Activated T-helper 17 cell treated with anti-CD3 and anti-CD28 coated beads, Interleukin-2, amount 50 U/mL, for 72 hours (primary cell): Measurements from ENCODE around the gene IGF2R. TPM values are rescaled to one million over a fixed set of nuclear protein-coding genes. Genes with fewer than 3 reads are reported as not detected.
"Not testable (repeated sequence)": the region's sequence is repeated elsewhere in the genome, so short reads cannot be mapped to it uniquely, and the experiment has no call there.

Source experiments
- ATAC-seq: fragments of 150-1000 bp; cut with Tn5 transposase; replicated peaks from 2 replicates; pipeline ENCODE4 v1.10.0; 2021; ENCODE audit warnings: mild to moderate bottlenecking, moderate library complexity
- H3K27ac Mint-ChIP-seq: one replicate; pipeline ENCODE4 v1.8.0; 2022; ENCODE audit warnings: mixed read lengths
- H3K27me3 Mint-ChIP-seq: one replicate; pipeline ENCODE4 v1.8.0; 2022; ENCODE audit warnings: mixed read lengths
- H3K36me3 Mint-ChIP-seq: one replicate; pipeline ENCODE4 v1.8.0; 2022; ENCODE audit warnings: low read depth, mild to moderate bottlenecking, mixed read lengths
- H3K4me1 Mint-ChIP-seq: one replicate; pipeline ENCODE4 v1.8.0; 2022; ENCODE audit warnings: mixed read lengths
- H3K4me3 Mint-ChIP-seq: one replicate; pipeline ENCODE4 v1.8.0; 2022; ENCODE audit warnings: mild to moderate bottlenecking, mixed read lengths
- H3K9me3 Mint-ChIP-seq: one replicate; pipeline ENCODE4 v1.8.0; 2022; ENCODE audit warnings: mixed read lengths
- total RNA-seq, 2 donors: library from RNA; stranded (reverse); gene quantifications; one replicate each; pipeline ENCODE4 v1.2.3, GENCODE V29; 2022

IGF2R gene
- total RNA-seq, 2 donors from 2014 or later: 68.2 to 82.2 TPM

DNA sequence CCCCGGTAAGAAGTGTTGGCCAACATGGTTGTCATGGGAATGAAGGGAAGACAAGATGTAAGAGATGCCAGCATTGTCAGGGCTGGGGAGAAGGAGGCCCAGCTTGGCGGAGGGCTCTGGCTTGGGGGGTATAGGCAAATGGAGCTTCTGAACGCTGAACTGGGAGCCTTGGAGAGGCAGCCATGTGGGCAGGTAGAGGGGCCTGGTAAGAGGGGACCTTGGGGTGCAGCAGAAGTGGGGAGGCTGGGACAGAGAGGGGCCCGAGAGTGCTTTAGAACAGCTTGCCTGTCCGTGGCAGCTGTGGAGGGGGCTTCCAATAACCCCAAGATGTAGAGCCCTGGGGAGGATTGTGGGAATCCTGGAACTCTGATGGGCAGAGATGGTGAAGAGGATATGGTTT is 155.7 kb downstream of the IGF2R start:
- Mint-ChIP-seq H3K27me3 (no peaks in the 10 kb centered on the region), H3K4me3 (no peak overlapping the region), H3K27ac (no peak overlapping the region), H3K9me3 (no peaks in the 10 kb centered on the region), H3K4me1 (peaks cover 4% of the 10 kb centered on the region), H3K36me3 (no peaks in the 10 kb centered on the region)
- ATAC-seq: no peak

DNA sequence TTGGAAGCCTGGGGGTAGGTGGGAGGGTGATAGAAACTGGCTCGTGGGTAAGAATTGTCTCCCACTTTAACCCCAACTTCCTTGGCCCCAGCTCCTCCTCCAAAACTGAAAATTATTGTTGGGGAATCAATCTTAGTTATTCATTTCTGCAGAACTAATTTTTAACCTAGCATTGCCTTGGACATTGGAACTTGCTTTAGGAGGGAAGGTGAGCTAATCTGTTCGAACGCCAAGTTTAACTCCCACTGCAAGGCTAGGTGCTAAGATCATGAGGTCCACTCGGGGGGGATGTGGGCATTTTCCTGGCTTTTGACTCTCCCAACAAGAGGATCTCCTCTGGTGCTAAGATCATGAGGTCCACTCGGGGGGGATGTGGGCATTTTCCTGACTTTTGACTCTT is 156.2 kb downstream of the IGF2R start:
- H3K4me1 Mint-ChIP-seq, H3K27ac Mint-ChIP-seq, H3K27me3 Mint-ChIP-seq, ATAC-seq, H3K4me3 Mint-ChIP-seq, H3K36me3 Mint-ChIP-seq, H3K9me3 Mint-ChIP-seq: not testable (repeated sequence)

DNA sequence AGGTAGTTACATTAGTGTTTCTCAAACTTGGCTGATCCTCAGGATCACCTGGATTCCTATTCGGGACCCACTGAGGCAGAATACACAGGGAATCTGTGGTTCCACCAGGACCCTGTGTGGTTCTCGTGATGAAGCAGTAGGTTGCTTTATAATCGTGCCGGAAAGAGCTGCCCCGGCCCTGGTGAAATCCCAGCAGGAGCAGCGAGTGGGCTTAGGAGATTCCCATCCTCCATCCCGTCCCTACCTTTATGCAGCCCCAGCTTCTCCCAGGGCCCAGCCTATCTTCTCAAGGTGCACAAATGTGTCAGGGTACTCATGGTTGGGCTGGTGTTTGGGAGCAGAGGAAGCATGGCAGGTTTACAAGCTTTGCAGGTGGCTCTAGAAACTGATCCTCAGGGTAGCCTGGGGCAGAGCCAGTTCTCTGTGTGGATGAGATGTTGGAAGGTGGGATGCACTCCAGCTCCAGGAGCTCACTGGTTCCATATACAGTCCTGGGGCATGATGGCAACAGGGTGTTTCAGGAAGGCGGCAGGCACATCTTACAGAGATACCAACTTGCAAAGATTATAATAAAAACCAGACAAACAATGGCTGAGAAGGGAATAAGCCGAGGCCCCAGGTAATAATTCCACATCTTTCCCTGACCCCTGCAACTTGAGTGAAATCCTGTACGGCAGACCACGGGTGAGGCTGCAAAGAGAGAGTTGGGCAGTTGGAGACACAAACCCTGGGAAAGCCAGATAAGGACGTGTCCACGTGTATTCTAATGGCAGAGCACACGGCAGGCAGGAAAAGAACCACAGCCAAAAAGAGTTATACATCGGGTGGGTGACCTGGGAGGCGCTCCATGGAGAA is 158.6 kb downstream of the IGF2R start:
- Mint-ChIP-seq H3K27me3 (no peaks in the 10 kb centered on the region), H3K27ac (no peak overlapping the region), H3K4me1 (peaks cover 14% of the 10 kb centered on the region), H3K36me3 (no peaks in the 10 kb centered on the region), H3K9me3 (no peaks in the 10 kb centered on the region), H3K4me3 (no peak overlapping the region)
- no peak for ATAC-seq

DNA sequence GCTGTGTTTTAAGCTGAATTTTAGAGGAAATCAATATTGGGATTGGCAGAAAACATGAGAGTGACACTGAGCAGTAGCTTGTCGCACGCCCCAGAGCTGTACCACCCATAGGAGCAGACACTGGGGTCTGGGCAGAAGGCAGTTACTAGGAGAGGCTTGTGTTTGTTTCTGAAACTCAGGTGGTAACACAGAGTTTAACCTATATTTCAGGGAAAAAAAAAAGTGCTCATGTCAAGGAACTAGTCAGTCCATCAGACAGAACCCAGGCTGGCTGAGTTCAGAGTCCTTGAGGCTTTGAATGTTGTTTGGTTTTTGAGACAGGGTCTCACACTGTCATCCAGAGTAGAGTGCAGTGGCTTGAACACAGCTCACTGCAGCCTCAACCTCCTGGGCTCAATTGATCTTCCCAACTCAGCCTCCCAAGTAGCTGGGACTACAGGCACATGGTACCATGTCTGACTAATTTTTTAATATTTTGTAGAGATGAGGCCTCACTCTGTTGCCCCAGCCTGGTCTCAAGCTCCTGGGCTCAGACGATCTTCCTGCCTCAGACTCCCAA is 159.3 kb downstream of the IGF2R start:
- Mint-ChIP-seq H3K4me1 (peaks cover 19% of the 10 kb centered on the region), H3K4me3 (no peak overlapping the region), H3K27me3 (no peaks in the 10 kb centered on the region), H3K36me3 (no peaks in the 10 kb centered on the region), H3K9me3 (no peaks in the 10 kb centered on the region), H3K27ac (no peak overlapping the region)
- ATAC-seq: no peak

DNA sequence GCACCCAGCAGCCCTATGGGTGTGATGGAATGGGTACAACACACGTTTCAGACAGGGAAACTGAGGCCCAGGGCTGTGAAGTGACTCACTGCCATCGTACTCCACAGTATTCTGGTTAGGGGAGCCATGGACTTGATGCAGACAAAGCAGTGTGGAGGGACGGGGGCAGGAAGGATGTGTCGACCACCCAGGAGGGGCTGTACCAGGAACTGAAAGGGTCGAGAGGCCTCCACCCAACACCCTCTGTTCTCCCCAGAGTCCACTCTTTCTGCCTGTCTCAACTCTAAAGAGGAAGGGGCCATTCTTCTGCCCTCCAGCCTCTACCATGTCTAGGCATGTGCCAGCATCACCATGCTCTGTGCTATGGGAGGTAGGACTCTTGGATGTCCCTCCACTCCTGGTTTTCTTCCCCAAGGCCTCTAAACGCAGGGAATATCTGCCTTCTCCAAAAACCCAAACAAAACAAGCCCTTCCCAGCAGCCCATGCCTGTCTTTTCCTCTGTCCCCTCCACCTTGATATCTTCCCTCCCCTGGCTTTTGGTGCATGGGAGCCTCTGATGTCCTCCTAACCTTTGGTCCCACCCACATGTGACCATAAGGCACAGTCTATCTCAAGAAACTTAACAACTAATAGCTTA is 160.1 kb downstream of the IGF2R start:
- Mint-ChIP-seq H3K9me3 (no peaks in the 10 kb centered on the region), H3K27ac (peak overlapping the region; percentile 64), H3K36me3 (no peaks in the 10 kb centered on the region), H3K4me1 (peaks cover 22% of the 10 kb centered on the region), H3K4me3 (no peak overlapping the region), H3K27me3 (no peaks in the 10 kb centered on the region)
- ATAC-seq: no peak

DNA sequence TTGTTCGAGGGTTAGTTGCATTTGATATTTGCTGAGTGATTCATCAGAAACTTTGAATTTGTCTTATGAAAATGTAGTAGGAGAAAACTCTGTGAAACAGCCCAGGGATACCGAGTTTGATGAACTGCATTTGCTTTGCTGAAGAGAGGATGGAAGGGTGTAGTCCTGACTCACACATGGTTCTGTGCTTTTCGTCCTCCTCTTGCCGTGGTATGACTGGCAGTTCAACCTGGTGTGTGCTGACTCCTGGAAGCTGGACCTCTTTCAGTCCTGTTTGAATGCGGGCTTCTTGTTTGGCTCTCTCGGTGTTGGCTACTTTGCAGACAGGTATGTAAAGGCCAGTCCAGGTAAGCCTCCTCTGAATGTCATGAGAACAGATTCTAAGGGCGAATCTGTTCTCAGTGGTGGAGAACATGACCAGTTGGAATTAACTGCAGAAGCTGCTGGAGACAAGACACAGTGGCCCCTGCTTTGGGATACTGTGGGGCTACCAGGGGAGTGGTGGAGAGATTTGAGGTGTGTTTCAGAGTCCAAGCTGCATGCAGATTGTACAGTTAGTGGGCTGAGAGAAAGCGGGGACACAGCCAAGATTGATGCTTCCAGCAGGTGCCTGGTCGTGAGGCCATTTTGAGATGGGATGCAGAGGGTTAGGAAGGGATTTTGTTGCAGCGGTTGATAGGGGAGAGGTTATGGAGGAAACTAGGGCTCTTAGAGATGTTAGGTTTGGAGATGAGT is 161.2 kb downstream of the IGF2R start:
- H3K27ac Mint-ChIP-seq: peak overlapping the region; percentile 64
- peak; percentile 56 for ATAC-seq

DNA sequence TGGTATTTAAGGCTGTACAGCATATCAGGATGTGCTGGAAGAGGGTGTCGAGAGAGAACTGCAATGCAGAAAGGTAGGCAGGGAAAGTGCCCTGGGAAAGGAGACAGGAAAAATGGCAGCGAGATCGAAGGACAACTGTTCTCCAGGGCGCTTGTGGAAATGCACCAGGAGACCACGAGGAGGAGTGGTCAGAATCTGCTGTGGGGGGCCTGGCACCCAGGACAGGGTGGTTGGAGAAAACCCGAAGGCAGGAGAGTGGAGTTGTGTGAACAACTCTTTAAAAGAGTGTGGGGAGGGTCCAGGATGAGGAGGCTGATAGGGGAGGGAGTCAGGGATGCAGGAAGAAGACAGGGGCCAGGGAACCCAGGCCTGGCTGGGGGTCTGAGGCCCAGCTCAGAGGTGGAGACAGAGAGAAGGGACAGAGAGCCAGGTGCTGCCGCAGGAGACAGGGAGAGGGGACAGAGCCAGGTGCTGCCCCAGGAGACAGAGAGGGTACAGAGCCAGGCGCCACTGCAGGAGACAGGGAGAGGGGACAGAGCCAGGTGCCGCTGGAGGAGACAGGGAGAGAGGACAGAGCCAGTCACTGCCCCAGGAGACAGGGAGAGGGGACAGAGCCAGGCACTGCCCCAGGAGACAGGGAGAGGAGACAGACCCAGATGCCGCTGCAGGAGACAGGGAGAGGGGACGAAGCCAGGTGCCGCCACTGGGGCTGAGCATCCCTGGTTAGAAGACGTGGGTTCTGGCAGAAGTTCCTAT is 162.0 kb downstream of the IGF2R start:
- Mint-ChIP-seq H3K4me3 (no peak overlapping the region), H3K27me3 (no peaks in the 10 kb centered on the region), H3K36me3 (no peaks in the 10 kb centered on the region), H3K4me1 (peaks cover 22% of the 10 kb centered on the region), H3K9me3 (no peaks in the 10 kb centered on the region), H3K27ac (peak overlapping the region; percentile 64)
- ATAC-seq: no peak

More for the DNA sequence above, 161.2 kb downstream of the IGF2R start:
- H3K9me3 Mint-ChIP-seq: no peaks in the 10 kb centered on the region
- H3K4me3 Mint-ChIP-seq: no peak overlapping the region
- peaks cover 22% of the 10 kb centered on the region for H3K4me1 Mint-ChIP-seq
- H3K27me3 Mint-ChIP-seq: no peaks in the 10 kb centered on the region
- H3K36me3 Mint-ChIP-seq: no peaks in the 10 kb centered on the region

DNA sequence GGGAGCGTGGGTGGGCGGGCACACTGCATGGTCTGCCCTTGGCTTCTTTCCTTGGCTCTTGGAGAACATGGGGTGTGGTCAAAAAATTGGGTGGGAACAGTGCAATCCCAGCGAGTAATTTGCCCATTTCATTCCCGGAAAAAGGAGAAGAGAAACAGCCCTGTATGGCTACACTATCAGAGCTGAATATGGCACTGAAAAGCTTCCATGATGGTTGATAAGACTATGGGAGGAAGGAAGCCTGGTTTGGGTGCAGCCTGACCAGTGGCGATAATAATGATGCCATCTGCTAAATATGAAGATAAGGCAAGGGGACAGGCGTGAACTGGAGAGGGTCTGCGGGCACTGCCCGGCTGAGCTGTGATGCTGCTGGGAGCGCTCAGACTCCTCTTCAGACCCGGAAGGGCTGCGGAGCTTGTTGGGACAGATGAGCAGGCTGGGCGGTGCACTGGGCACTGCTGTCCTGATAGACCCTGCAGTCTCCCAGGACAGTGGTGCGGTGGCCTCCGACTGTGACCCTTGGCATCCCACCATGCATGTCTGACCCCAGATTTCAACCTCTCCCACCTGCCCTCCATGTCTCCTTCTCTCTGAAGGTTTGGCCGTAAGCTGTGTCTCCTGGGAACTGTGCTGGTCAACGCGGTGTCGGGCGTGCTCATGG is 162.9 kb downstream of the IGF2R start:
- Mint-ChIP-seq H3K36me3 (no peaks in the 10 kb centered on the region), H3K4me3 (no peak overlapping the region), H3K4me1 (peaks cover 22% of the 10 kb centered on the region), H3K27ac (no peak overlapping the region), H3K9me3 (no peaks in the 10 kb centered on the region), H3K27me3 (no peaks in the 10 kb centered on the region)
- no peak for ATAC-seq

DNA sequence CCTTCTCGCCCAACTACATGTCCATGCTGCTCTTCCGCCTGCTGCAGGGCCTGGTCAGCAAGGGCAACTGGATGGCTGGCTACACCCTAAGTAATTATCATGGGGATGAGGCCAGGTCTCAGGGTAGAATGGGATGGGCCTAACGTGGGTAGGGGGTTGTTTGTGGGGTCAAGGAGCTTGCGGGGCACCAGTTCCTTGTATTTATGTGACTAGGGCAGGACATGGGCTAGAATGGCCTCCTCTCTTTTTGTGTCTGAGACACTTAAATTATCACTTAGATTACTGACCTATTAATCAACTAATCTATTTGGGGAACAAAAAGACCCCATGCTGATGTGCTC is 163.4 kb downstream of the IGF2R start:
- H3K27ac Mint-ChIP-seq: peak overlapping the region; percentile 28
- no peak overlapping the region for H3K4me3 Mint-ChIP-seq
- ATAC-seq: no peak
- peaks cover 22% of the 10 kb centered on the region for H3K4me1 Mint-ChIP-seq
- H3K36me3 Mint-ChIP-seq: no peaks in the 10 kb centered on the region
- no peaks in the 10 kb centered on the region for H3K9me3 Mint-ChIP-seq
- H3K27me3 Mint-ChIP-seq: no peaks in the 10 kb centered on the region

DNA sequence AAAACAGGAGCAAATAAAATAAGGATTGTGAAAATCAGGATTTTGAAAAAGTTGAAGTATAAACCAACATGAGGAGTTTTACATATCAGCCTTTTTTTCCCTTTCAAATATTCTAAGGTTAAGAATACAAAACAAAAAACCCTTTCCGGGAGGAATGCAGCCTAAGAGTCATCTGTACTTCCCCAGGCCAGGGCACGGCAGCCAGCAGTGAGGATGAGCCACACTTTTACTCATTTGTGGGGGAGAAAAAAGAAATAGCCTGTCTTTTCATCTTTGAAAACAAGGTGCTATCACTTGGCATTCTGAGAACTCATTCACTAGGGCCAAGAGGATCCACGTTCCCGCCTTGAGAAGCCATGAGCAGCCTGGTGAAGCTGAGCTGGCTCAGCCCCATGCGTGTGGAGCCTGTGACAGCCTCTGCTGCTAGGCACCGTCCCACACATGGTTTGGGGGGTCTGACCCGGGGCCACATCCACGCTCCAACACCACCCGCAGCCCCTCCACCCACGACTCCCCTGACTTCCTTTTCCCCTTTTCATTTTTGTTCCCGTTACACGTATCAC is 164.0 kb downstream of the IGF2R start:
- Mint-ChIP-seq H3K27ac (peak overlapping the region; percentile 28), H3K27me3 (no peaks in the 10 kb centered on the region), H3K4me1 (peaks cover 22% of the 10 kb centered on the region), H3K9me3 (no peaks in the 10 kb centered on the region), H3K36me3 (no peaks in the 10 kb centered on the region), H3K4me3 (no peak overlapping the region)
- peak; percentile 72 for ATAC-seq

DNA sequence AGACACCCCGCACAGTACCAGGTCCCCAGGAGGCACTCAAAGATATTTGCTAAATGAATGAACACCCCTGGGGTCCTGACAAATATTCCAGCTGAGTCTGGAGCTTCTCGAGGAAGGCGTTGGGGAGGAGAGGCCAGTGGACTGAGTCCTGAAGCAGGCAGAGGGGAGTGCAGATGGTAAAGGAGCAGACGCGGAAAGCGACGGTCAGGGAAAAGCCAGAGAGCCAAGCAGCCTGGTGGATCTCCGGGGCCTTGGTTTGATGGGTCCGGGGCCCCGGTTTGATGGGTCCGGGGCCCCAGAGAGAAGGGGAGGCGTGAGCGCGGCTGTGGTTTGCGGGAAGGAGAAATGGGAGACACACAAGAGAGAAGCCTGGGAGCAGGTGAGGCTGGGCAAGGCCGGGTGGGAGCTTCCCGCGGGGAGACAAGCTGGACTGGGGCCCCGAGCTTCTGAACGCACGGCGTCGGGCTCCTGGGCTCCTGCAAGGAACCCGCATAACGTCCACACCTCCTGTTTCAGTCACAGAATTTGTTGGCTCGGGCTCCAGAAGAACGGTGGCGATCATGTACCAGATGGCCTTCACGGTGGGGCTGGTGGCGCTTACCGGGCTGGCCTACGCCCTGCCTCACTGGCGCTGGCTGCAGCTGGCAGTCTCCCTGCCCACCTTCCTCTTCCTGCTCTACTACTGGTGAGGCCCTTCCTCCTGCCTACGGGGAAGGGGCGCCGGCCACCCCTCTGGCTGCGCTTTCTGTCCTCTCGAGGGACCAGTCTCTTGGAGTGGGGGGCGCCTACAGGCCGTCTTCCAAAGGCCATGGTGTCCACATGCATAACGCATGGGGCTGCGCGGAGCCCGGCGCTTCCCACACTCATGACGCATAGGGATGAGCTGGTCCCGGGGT is 164.8 kb downstream of the IGF2R start:
- no peaks in the 10 kb centered on the region for H3K9me3 Mint-ChIP-seq
- H3K27ac Mint-ChIP-seq: peak overlapping the region; percentile 28
- no peaks in the 10 kb centered on the region for H3K27me3 Mint-ChIP-seq

DNA sequence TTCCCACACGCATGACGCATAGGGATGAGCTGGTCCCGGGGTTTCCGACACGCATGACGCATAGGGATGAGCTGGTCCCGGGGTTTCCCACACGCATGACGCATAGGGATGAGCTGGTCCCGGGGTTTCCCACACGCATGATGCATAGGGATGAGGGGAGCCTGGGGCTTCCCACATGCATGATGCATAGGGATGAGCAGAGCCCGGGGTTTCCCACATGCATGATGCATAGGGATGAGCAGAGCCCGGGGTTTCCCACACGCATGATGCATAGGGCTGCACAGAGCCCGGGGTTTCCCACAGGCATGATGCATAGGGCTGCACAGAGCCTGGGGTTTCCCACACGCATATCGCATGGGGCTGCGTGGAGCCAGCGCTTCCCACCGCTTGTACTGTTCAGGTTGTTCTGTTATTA is 165.5 kb downstream of the IGF2R start:
- not testable (repeated sequence) for H3K27me3 Mint-ChIP-seq, H3K4me3 Mint-ChIP-seq
- ATAC-seq: peak; percentile 50

More for the DNA sequence above, 164.8 kb downstream of the IGF2R start:
- H3K36me3 Mint-ChIP-seq: no peaks in the 10 kb centered on the region
- no peak overlapping the region for H3K4me3 Mint-ChIP-seq
- ATAC-seq: no peak
- H3K4me1 Mint-ChIP-seq: peaks cover 22% of the 10 kb centered on the region

More for the DNA sequence above, 165.5 kb downstream of the IGF2R start:
- H3K27ac Mint-ChIP-seq, H3K36me3 Mint-ChIP-seq, H3K9me3 Mint-ChIP-seq: not testable (repeated sequence)
- H3K4me1 Mint-ChIP-seq: peaks cover 24% of the 10 kb centered on the region
